Testis (tissue), 2 donors: ENCODE measurements around the gene PAQR9.

Source experiments
- CTCF ChIP-seq, 3 experiments: fragments of 450-650 bp in 2 of 3; fragments of 200-600 bp in 1 of 3; sonication (generic) in 1 of 3; IDR thresholded peaks; one replicate each; pipeline ENCODE4 v1.5.1; 2016 to 2019; ENCODE audit warnings: antibody characterized with exemption in 3 of 3, mild to moderate bottlenecking in 2 of 3, moderate library complexity in 1 of 3
- POLR2A ChIP-seq: fragments of 450-650 bp; IDR thresholded peaks from one replicate; pipeline ENCODE4 v1.6.1; 2017; ENCODE audit warnings: antibody characterized with exemption, mild to moderate bottlenecking, moderate library complexity

- no peak for TF ChIP-seq CTCF (IDR thresholded peaks at IDR 0.05)
- no peak for TF ChIP-seq POLR2A
Observed at GRCh38 chr3:142913432-142913831, 50.0 kb downstream of the PAQR9 start.
